T-cell (primary cell): ENCODE results near the gene SGTA. TPM values are rescaled to one million over a fixed set of nuclear protein-coding genes. Genes with fewer than 3 reads are reported as not detected.

Experiments used
- ATAC-seq, 4 experiments: fragments of 200-7000 bp in 3 of 4; fragments of 150-1000 bp in 1 of 4; cut with Tn5 transposase; replicated peaks in 1 of 4; 1 replicate in 3 of 4; 2 replicates in 1 of 4; pipeline ENCODE4 v1.10.0; 2021; ENCODE audit warnings: moderate library complexity in 3 of 4, mild to moderate bottlenecking in 2 of 4, moderate number of reproducible peaks in 1 of 4
- CTCF ChIA-PET, 2 donors: fragments of 300-600 bp; sonication (Branson Sonifier 250); formaldehyde crosslinking; loops; one replicate each; lab custom pipeline; 2022; ENCODE audit warnings: antibody characterized with exemption in 2 of 2; lab: Charles Lee
- POLR2A ChIA-PET, 2 donors: fragments of 300-600 bp; sonication (Branson Sonifier 250); formaldehyde crosslinking; loops; one replicate each; lab custom pipeline; 2022; ENCODE audit warnings: antibody characterized with exemption in 2 of 2; lab: Charles Lee
- DNase-seq, 35 experiments: peaks; one replicate each; pipeline versions ENCODE4 v3.0.0 to v3.0.0-alpha.2; 2013 to 2023
- H3K27ac ChIP-seq: one replicate; pipeline ENCODE4 v1.5.1; 2013; ENCODE audit warnings: low read length
- H3K27me3 ChIP-seq, 2 experiments: replicated peaks in 1 of 2; 1 replicate in 1 of 2; 2 replicates in 1 of 2; pipeline versions ENCODE4 v1.6.1 to v1.7.0; 2013; ENCODE audit warnings: low read length in 1 of 2, mixed read lengths in 1 of 2; ENCODE audit not compliant: control insufficient read depth in 2 of 2, insufficient read depth in 2 of 2; ENCODE audit errors: extremely low read depth in 1 of 2
- H3K36me3 ChIP-seq, 2 donors: 1 replicate in 1 of 2; 2 replicates in 1 of 2; pipeline versions ENCODE4 v1.6.1 to v1.7.0; 2013; ENCODE audit warnings: low read length in 1 of 2; ENCODE audit not compliant: control insufficient read depth in 2 of 2, insufficient read depth in 1 of 2; ENCODE audit errors: extremely low read depth in 1 of 2
- H3K4me1 ChIP-seq, 2 experiments: 1 replicate in 1 of 2; 2 replicates in 1 of 2; pipeline versions ENCODE4 v1.6.1 to v1.7.0; 2013; ENCODE audit warnings: low read length in 2 of 2, mixed read lengths in 1 of 2; ENCODE audit not compliant: insufficient read depth in 2 of 2, control insufficient read depth in 1 of 2; ENCODE audit errors: extremely low read depth in 1 of 2
- H3K4me3 ChIP-seq, 2 donors: 1 replicate in 1 of 2; 2 replicates in 1 of 2; pipeline versions ENCODE4 v1.5.1 to v1.7.0; 2013; ENCODE audit warnings: mild to moderate bottlenecking in 2 of 2, low read length in 1 of 2, moderate library complexity in 1 of 2; ENCODE audit not compliant: control insufficient read depth in 1 of 2; ENCODE audit errors: extremely low read depth in 1 of 2
- H3K9me3 ChIP-seq: 2 replicates; pipeline ENCODE4 v1.7.0; 2013
- H3K27ac Mint-ChIP-seq, 2 donors: one replicate each; pipeline ENCODE4 v1.8.0; 2020 to 2021; ENCODE audit warnings: mild to moderate bottlenecking in 2 of 2, mixed read lengths in 2 of 2
- H3K27me3 Mint-ChIP-seq, 2 donors: one replicate each; pipeline ENCODE4 v1.8.0; 2021 to 2022; ENCODE audit warnings: mixed read lengths in 2 of 2
- H3K36me3 Mint-ChIP-seq: one replicate; pipeline ENCODE4 v1.8.0; 2021; ENCODE audit warnings: mixed read lengths
- H3K4me1 Mint-ChIP-seq, 3 donors: one replicate each; pipeline ENCODE4 v1.8.0; 2020 to 2022; ENCODE audit warnings: mixed read lengths in 3 of 3, mild to moderate bottlenecking in 1 of 3
- H3K4me3 Mint-ChIP-seq, 3 donors: one replicate each; pipeline ENCODE4 v1.8.0; 2020 to 2022; ENCODE audit warnings: mild to moderate bottlenecking in 3 of 3, mixed read lengths in 3 of 3, moderate library complexity in 3 of 3
- H3K9me3 Mint-ChIP-seq, 3 donors: one replicate each; pipeline ENCODE4 v1.8.0; 2020 to 2022; ENCODE audit warnings: mixed read lengths in 3 of 3
- WGBS: methylation state at CpG from one replicate; pipeline ENCODE4 v1.1.5; 2013; ENCODE audit warnings: missing lambda C conversion rate; ENCODE audit not compliant: insufficient coverage; 5-methylcytosine and 5-hydroxymethylcytosine counted together
- total RNA-seq, 35 experiments: library from RNA in 6 of 35; stranded (reverse) in 6 of 35; fragments of 120-200 nt in 1 of 35; gene quantifications; one replicate each; pipeline versions ENCODE4 v1.2.1 to v1.2.4 and lab custom pipeline; 2013 to 2026

The SGTA gene
- total RNA-seq, 5 donors from 2014 or later (not counting 1 experiment from before 2014, with no cell fraction given) = 28.9 to 42.5 (median 36.7) TPM

DNA sequence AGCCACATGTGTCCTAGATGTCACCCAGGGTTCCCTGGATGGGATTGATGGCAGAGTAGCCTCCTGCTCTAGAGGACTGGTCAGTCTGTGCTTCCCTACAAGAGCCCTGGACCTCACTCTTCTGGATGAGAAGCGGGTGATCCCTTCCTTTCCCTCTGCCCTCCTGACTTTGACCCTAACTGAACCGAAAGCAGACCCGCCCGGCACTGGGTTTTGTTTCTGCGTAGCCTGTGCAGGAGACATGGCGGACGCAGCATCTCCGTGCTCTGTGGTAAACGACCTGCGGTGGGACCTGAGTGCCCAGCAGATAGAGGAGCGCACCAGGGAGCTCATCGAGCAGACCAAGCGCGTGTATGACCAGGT, 7.1 kb upstream of the SGTA start:
- no peak overlapping the region for H3K27ac ChIP-seq
- Mint-ChIP-seq H3K27me3 (no peaks in the 10 kb centered on the region), H3K9me3 (no peaks in the 10 kb centered on the region), H3K27ac (no peak overlapping the region), H3K4me1 (peaks cover 10 to 16% (median 15%) of the 10 kb centered on the region in 3 donors), H3K4me3 (no peak overlapping the region), H3K36me3 (peaks cover 5% of the 10 kb centered on the region)
- DNase-seq (no peak), ATAC-seq (no peak)
- H3K9me3 ChIP-seq = no peaks in the 10 kb centered on the region
- 96% methylated on average over 10 of the region's 14 CpGs for WGBS
- ChIA-PET POLR2A (no interaction called here), CTCF (no interaction called here)
- peaks cover 2 to 10% of the 10 kb centered on the region in 2 experiments for H3K4me1 ChIP-seq
- H3K27me3 ChIP-seq = no peaks in the 10 kb centered on the region
- no peak overlapping the region for H3K4me3 ChIP-seq
- peaks cover 17 to 18% of the 10 kb centered on the region in 2 donors for H3K36me3 ChIP-seq

DNA sequence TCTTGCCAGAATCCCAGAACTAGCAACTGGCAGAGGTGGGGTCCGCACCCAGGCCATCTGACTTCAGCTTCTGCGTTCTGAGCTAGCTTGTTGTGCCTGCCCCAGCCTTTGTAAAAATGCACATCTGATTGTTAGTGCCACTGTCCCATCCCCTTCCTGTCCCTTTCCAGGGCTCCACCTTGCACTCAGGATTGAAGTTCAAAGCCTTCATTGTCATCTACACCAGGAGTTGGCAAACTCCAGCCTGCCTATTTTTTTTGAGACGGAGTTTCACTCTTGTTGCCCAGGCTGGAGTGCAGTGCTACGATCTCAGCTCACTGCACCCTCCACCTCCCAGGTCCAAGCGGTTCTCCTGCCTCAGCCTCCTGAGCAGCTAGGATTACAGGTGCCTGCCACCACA, 5.2 kb upstream of the SGTA start:
- Mint-ChIP-seq H3K4me3 (peak overlapping the region in 2 of 3 donors; percentile 21 to 49), H3K4me1 (peaks cover 16 to 33% (median 33%) of the 10 kb centered on the region in 3 donors)
- CTCF ChIA-PET = no interaction called here

DNA sequence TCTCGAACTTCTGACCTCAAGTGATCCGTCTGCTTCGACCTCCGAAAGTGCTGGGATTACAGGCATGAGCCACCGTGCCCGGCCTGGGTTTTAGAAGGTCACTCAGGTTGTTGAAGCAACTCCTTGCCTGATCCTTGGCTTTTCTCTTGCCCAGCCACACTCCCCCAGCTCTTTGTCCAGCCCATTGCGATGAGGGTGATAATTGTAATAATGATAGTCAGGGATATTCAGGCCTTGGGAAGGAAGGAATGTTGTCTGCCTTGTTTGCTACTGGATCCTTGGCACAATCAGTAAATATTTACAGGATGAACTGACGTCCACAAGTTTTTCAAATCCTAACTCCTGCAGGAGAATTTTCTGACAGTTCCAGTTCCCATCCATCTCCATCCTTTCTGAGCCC, 4.0 kb upstream of the SGTA start:
- H3K4me1 ChIP-seq = peaks cover 9 to 37% of the 10 kb centered on the region in 2 experiments
- peaks cover 5% of the 10 kb centered on the region for H3K36me3 Mint-ChIP-seq
- POLR2A ChIA-PET = interaction anchor here in 1 of 2 donors (0.6 kb wide), 1 partner anchor 577 kb away, joined by 3 read pairs; no protein-coding TSS in a partner anchor
- H3K9me3 ChIP-seq = no peaks in the 10 kb centered on the region
- no peak for DNase-seq
- peaks cover 11 to 15% of the 10 kb centered on the region in 2 donors for H3K36me3 ChIP-seq
- no peak for ATAC-seq
- peaks cover 21 to 40% (median 39%) of the 10 kb centered on the region in 3 donors for H3K4me1 Mint-ChIP-seq
- H3K27me3 Mint-ChIP-seq = no peaks in the 10 kb centered on the region
- no peak overlapping the region for H3K27ac ChIP-seq
- H3K4me3 Mint-ChIP-seq = peak overlapping the region; percentile 56 to 86 (median 57)
- H3K9me3 Mint-ChIP-seq = no peaks in the 10 kb centered on the region
- H3K27me3 ChIP-seq = peaks cover 0 to 4% of the 10 kb centered on the region in 2 experiments
- CTCF ChIA-PET = no interaction called here
- WGBS = 86% methylated on average over 1 of the region's 8 CpGs
- H3K4me3 ChIP-seq = no peak overlapping the region
- no peak overlapping the region for H3K27ac Mint-ChIP-seq

More for the DNA sequence above, 5.2 kb upstream of the SGTA start:
- 90% methylated on average over 3 of the region's 5 CpGs for WGBS
- Histone ChIP-seq H3K4me3 (no peak overlapping the region), H3K9me3 (no peaks in the 10 kb centered on the region), H3K27me3 (no peaks in the 10 kb centered on the region), H3K4me1 (peaks cover 4 to 29% of the 10 kb centered on the region in 2 experiments), H3K36me3 (peaks cover 11 to 16% of the 10 kb centered on the region in 2 donors), H3K27ac (no peak overlapping the region)
- no peaks in the 10 kb centered on the region for H3K9me3 Mint-ChIP-seq
- H3K36me3 Mint-ChIP-seq = peaks cover 5% of the 10 kb centered on the region
- ATAC-seq (no peak), DNase-seq (no peak)
- POLR2A ChIA-PET = no interaction called here
- H3K27ac Mint-ChIP-seq = no peak overlapping the region
- H3K27me3 Mint-ChIP-seq = no peaks in the 10 kb centered on the region

DNA sequence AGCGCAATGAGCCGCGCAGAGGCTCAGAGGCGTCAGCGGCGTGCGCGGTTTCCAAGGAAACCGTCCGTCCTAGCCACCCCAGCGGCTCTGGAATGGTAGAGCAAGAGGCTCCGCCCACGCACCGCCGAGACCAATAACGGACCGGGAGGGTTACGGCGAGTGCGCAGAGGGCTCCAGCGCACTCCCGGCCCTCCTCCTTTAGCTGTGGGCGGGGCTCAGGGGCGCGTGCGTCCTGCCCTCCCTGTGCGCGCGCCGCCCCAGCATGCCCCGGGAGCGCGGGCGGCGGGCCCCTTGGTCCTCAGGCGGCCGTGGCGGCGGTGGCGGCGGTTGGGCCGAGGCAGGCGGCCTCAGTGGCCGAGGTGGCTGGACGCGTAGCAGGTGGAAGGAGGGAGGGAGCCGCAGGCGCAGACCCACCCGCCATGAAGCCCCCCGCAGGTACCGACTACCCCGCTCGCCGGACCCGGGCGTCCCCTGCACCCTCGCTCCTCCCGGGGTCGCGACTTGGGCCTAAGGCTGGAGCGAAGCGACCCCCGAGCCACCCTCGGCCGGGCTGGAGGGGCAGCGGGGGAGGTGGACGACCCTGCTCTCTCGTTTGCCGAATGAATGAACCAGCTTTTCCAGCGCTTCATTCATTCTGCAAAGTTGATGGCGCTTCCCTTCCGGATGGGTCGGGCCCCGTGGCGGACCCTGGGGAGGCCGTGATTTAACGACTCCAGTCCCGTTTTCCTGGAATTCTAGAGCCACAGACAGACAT, 2.3 kb upstream of the SGTA start, which contains the start of gene THOP1:
Gene THOP1 (plus strand): TSS at position 260 of the 754 bp plus-strand sequence. CDS start 160 bp downstream, at position 420.
- peaks cover 38 to 56% (median 56%) of the 10 kb centered on the region in 3 donors for H3K4me1 Mint-ChIP-seq

DNA sequence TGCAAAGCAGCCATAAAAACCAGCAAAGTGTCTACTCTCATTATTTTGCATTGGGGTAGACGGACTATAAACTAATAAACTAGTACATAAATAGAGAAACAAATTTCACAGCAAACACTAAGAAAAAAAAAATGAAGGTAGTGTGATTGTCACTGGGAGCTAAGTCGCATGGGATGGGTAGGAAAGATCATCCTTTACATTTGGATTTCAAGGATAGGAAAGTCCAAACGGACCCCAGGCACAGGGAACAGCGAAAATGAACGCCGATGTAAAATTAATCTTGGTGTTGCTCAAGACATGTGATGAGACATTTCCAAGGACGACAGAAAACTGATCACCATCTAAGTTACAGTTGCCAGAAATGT, 690 bp upstream of the SGTA start:
- Histone ChIP-seq H3K36me3 (peaks cover 0 to 2% of the 10 kb centered on the region in 2 donors), H3K4me3 (peak overlapping the region in 1 of 2 donors; percentile 90), H3K9me3 (no peaks in the 10 kb centered on the region), H3K27ac (peak overlapping the region; percentile 57), H3K4me1 (peaks cover 11 to 56% of the 10 kb centered on the region in 2 experiments), H3K27me3 (peaks cover 0 to 4% of the 10 kb centered on the region in 2 experiments)
- peak overlapping the region; percentile 82 to 86 (median 84) for H3K4me3 Mint-ChIP-seq
- CTCF ChIA-PET = interaction anchor here in 1 of 2 donors (0.6 kb wide), 1 partner anchor 58 kb away, joined by 3 read pairs; the partner anchor contains the start of gene ZNF555
- ATAC-seq = no peak
- H3K36me3 Mint-ChIP-seq = no peaks in the 10 kb centered on the region
- POLR2A ChIA-PET = no interaction called here
- H3K4me1 Mint-ChIP-seq = peaks cover 45 to 65% (median 61%) of the 10 kb centered on the region in 3 donors
- 92% methylated on average over 4 of the region's 7 CpGs for whole genome bisulfite sequencing
- DNase-seq = no peak
- H3K27ac Mint-ChIP-seq = peak overlapping the region; percentile 90 to 96
- no peaks in the 10 kb centered on the region for H3K27me3 Mint-ChIP-seq
- H3K9me3 Mint-ChIP-seq = no peaks in the 10 kb centered on the region

More for the DNA sequence above, 2.3 kb upstream of the SGTA start, which contains the start of gene THOP1:
- Histone ChIP-seq H3K9me3 (no peaks in the 10 kb centered on the region), H3K36me3 (peaks cover under 1% of the 10 kb centered on the region in 2 donors), H3K27ac (peak within 1 kb of the TSS; percentile 58), H3K4me1 (peaks cover 11 to 52% of the 10 kb centered on the region in 2 experiments), H3K27me3 (peaks cover 0 to 4% of the 10 kb centered on the region in 2 experiments), H3K4me3 (peak within 1 kb of the TSS; percentile 77 to 81)
- Mint-ChIP-seq H3K9me3 (no peaks in the 10 kb centered on the region), H3K27ac (peak within 1 kb of the TSS; percentile 46 to 83), H3K4me3 (peak within 1 kb of the TSS; percentile 82 to 86 (median 85)), H3K27me3 (no peaks in the 10 kb centered on the region), H3K36me3 (peaks cover 3% of the 10 kb centered on the region)
- ChIA-PET CTCF (interaction anchor here in 1 of 2 donors (0.6 to 1.0 kb wide), 3 partner anchors 54 to 137 kb away, joined by 3 to 4 read pairs (median 3); partner anchors contain the start of gene ZNF555), POLR2A (interaction anchor here in 1 of 2 donors (0.6 to 0.7 kb wide), 2 partner anchors 298 to 307 kb away, joined by 4 to 5 read pairs; no protein-coding TSS in a partner anchor)
- ATAC-seq (peak; percentile 90 to 96 (median 92)), DNase-seq (peak; percentile 91 to 100 (median 98))
- WGBS = under 1% methylated on average over 63 of the region's 78 CpGs

GRCh38 chr19:2782329-2782935, 641 bp downstream of the SGTA start:
- CTCF ChIA-PET = interaction anchor here in 1 of 2 donors (0.5 to 0.8 kb wide), 2 partner anchors 134 to 1205 kb away, joined by 3 read pairs; no protein-coding TSS in a partner anchor
- DNase-seq = peak in 2 of 35 experiments; percentile 12 to 17
- H3K27ac Mint-ChIP-seq = peak overlapping the region; percentile 73
- H3K9me3 Mint-ChIP-seq = no peaks in the 10 kb centered on the region
- Histone ChIP-seq H3K27ac (peak overlapping the region; percentile 80), H3K4me1 (peaks cover 11 to 56% of the 10 kb centered on the region in 2 experiments), H3K4me3 (peak overlapping the region; percentile 90 to 93), H3K9me3 (no peaks in the 10 kb centered on the region), H3K27me3 (peaks cover 0 to 4% of the 10 kb centered on the region in 2 experiments), H3K36me3 (peaks cover 2% of the 10 kb centered on the region in 2 donors)
- under 1% methylated on average over 18 of the region's 24 CpGs for WGBS
- POLR2A ChIA-PET = no interaction called here
- peak overlapping the region; percentile 82 to 86 (median 84) for H3K4me3 Mint-ChIP-seq
- H3K4me1 Mint-ChIP-seq = peaks cover 54 to 64% (median 62%) of the 10 kb centered on the region in 3 donors
- no peaks in the 10 kb centered on the region for H3K27me3 Mint-ChIP-seq
- no peaks in the 10 kb centered on the region for H3K36me3 Mint-ChIP-seq
- no peak for ATAC-seq
